HG02885 (cell line): ENCODE measurements around the gene ZNF783.
"Not testable (repeated sequence)": the region's sequence is repeated elsewhere in the genome, so short reads cannot be mapped to it uniquely, and the experiment has no call there.

ENCODE experiments used
- ATAC-seq: cut with Tn5 transposase; IDR thresholded peaks from one replicate; pipeline ENCODE4 v1.9.1; 2021; ENCODE audit warnings: mild to moderate bottlenecking; ENCODE audit not compliant: unreplicated experiment, poor library complexity

Gene ZNF783

GRCh38 chr7:149239345-149240143 lies 22.5 kb upstream of the ZNF783 start, which contains the start of gene ZNF212:
ZNF212 (plus strand) TSS chr7:149239651; CDS start chr7:149239779, 128 bp downstream.
- peak; percentile 98 for ATAC-seq

- no peak for ATAC-seq
These were observed 21.4 kb upstream of the ZNF783 start for GRCh38 chr7:149240637-149241036.

DNA sequence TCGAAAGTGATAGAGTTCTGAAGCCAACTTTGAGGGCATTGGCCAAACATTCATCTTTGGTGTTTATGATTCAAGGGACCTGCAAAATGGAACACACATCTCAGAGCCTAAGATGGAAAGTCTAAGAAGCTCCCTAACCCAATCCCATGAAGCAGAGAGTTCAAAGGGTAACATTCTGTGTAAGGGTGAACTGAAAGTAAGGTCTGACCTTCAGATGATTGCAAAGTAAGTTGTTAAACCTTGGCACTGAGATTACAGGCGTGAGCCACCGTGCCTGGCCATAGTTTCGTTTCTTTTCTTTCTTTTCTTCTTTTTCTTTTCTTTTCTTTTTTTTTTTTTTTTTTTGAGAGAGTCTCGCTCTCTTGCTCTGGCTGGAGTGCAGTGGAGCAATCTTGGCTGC lies 20.3 kb upstream of the ZNF783 start:
- no peak for ATAC-seq

GRCh38 chr7:149245244-149245643 lies 16.8 kb upstream of the ZNF783 start:
- peak; percentile 63 for ATAC-seq

GRCh38 chr7:149245744-149246143 lies 16.3 kb upstream of the ZNF783 start:
- ATAC-seq = peak; percentile 18

DNA sequence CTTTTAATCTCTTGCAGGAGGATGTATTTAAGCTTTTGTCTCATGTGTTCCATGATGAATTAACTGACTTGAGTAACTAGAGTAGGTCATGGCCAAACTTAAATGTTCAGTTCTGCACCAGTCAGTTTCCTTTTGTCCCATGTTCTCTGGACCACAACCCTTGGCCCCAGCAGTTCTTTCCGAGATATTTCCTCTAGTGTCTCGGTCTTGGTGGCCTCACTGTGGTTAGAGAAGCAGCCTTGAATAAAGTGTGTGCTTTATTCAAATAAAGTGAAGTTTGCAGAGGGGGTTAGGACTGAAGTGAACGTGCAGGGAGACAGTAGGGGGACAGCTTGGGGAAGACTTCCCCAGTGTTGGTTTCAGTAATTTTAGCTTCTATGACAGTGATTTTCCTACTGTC lies 13.2 kb upstream of the ZNF783 start:
- peak; percentile 44 for ATAC-seq

- not testable (repeated sequence) for ATAC-seq
These were observed 11.8 kb upstream of the ZNF783 start for GRCh38 chr7:149250151-149250550.

- not testable (repeated sequence) for ATAC-seq
These were observed 10.5 kb upstream of the ZNF783 start for GRCh38 chr7:149251518-149251917.

DNA sequence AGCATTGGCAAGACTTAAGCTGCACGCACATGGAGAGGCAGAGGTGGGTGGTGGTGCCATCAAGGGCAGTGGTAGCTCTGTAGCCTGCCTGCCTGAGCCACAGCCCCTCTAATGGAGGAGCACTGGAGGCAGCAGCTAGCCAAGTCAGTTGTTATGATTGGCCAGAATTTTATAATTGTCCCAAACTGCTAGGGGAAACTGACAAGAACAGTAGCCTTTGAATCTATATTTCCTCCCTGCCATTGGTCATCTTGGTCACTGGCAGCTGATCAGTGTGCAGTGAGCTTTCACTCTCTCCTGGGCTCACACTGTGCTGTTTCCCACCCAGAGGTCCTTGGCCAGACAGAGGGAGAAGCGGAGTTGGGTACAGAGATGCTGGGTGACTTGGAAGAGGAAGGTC lies 9.6 kb upstream of the ZNF783 start:
- ATAC-seq = no peak

- no peak for ATAC-seq
These were observed 8.3 kb upstream of the ZNF783 start for GRCh38 chr7:149253665-149254064.

DNA sequence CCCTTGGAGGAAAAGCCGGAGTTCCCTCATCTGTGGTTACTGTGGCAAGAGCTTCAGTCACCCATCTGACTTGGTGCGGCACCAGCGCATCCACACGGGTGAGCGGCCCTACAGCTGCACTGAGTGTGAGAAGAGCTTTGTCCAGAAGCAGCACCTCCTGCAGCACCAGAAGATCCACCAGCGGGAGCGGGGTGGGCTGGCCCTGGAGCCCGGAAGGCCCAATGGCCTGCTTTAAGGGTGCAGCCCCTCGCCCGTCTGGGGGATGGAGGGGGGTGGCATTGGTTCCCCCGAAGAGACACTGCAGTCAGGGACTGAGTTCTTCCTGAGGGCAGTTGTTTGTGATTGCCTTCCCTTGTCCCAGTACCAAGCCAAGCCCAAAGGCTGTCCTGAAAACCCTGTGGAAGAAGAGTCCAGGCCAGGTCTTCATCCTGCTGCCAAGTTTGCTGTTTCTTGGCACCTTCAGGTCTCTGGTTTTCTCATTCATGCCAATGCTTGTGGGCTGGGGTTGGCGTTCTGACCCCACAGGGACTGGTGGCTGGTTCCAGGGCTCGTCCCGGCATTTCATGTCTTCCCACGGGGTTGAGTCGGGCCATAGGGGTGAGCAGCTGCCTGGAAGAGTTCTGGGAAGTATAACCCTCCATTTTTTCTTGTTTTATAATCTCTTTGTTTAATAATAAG lies 7.7 kb upstream of the ZNF783 start:
- ATAC-seq = no peak

GRCh38 chr7:149255174-149255573 lies 6.8 kb upstream of the ZNF783 start:
- no peak for ATAC-seq

DNA sequence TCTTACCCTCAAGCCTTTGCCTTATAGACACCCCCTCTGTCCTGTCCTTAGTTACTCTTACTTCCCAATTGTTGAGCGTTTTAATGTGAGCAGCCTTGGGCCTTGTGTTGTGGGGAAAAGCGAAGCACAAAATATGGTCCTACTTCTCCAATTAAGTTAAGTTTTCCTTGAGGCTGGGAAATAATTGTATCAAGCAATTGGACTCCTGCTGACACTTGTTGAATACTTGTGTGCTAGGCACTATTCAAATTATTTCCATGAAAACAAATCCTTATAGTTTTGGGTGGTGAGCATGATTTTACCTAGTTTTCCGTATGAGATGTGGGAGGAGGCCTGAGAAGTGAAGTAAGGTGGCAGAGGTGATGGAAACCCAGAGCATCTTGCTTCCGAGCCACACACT lies 5.4 kb upstream of the ZNF783 start:
- no peak for ATAC-seq

GRCh38 chr7:149257146-149257545 lies 4.8 kb upstream of the ZNF783 start:
- ATAC-seq = no peak

GRCh38 chr7:149261316-149261828 lies 624 bp upstream of the ZNF783 start:
- ATAC-seq = peak; percentile 2

DNA sequence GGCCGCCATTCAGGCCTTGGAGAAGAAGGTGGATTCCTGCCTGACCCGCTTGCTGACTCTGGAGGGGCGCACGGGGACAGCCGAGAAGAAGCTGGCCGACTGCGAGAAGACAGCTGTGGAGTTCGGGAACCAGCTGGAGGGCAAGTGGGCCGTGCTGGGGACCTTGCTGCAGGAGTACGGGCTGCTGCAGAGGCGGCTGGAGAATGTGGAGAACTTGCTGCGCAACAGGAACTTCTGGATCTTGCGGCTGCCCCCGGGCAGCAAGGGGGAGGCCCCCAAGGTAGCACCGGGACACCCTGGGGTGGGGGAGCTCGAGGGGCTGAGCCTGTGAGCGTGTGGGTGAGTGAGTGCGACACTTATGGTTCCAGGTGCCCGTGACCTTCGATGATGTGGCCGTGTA lies 4.5 kb downstream of the ZNF783 start:
- no peak for ATAC-seq

DNA sequence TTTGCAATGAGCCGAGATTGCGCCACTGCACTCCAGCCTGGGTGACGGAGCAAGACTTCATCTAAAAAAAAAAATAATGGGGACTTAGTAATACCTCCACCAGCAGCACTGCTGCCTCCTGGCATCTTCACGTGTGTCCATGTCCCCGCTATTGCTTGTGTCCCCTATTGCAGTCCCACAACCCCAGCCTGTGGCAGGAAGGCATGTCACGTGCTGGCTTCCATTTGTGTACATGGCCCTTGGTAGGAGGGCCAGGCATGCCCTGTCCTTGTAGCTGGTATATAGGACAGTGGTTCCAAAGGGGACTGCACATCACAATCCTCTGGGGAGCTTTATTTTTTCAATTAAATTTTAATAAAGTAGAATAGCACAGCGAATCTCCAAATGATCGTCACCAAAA lies 5.7 kb downstream of the ZNF783 start:
- no peak for ATAC-seq

DNA sequence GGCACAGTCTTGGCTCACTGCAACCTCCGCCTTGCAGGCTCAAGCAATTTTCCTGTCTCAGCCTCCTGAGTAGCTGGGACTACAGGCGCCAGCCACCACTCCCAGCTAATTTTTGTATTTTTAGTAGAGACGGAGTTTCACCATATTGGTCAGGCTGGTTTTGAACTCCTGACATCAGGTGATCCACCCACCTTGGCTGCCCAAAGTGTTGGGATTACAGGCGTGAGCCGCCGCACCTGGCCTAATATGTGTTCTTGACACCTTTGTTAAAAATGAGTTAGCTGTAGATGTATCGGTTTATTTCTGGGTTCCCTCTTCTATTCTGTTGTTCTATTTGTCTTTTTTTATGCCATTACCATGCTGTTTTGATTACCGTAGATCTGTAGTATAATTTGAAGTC lies 12.4 kb downstream of the ZNF783 start:
- not testable (repeated sequence) for ATAC-seq

DNA sequence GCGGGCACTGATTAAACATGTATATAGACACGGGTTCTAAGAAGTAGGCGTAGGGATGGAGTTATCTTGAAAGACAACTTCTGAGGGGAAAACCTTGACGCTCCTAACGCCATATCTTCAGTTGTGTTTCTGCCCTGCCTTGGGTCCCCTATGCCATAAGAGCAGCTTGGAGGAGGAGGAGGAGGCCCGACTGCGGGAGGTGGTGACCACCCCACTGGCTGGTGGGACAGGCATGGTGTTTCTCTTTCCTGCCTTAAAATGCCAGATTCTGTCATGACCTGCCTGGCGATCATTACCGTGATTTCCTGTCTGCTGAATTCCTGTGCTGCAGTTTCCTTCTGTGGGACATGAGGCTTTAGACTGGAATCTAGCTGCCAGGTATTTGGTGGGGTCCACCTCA lies 15.9 kb downstream of the ZNF783 start:
- ATAC-seq = no peak

GRCh38 chr7:149278396-149278795 lies 16.4 kb downstream of the ZNF783 start:
- ATAC-seq = no peak

GRCh38 chr7:149279111-149279743 lies 17.2 kb downstream of the ZNF783 start:
- ATAC-seq = no peak
